Activated T-helper 2 cell treated with anti-CD3 and anti-CD28 coated beads, Interferon-gamma antibody, Interleukin-2, Interleukin-4, amounts not matched to agents 10 μg/mL and 5 μg/mL and 100 μg/mL, durations not matched to agents 14 hours and 24 hours and 36 hours (primary cell): ENCODE measurements around the gene KCNJ6. TPM values are rescaled to one million over a fixed set of nuclear protein-coding genes. Genes with fewer than 3 reads are reported as not detected.

Experiments used
- DNase-seq: peaks from one replicate; pipeline ENCODE4 v3.0.0; 2021; ENCODE audit warnings: low spot score
- H3K27ac Mint-ChIP-seq: one replicate; pipeline ENCODE4 v1.8.0; 2021; ENCODE audit warnings: mixed read lengths
- H3K27me3 Mint-ChIP-seq: one replicate; pipeline ENCODE4 v1.8.0; 2021; ENCODE audit warnings: low read depth, mixed read lengths
- H3K36me3 Mint-ChIP-seq: one replicate; pipeline ENCODE4 v1.8.0; 2021; ENCODE audit warnings: low read depth, mixed read lengths
- H3K4me1 Mint-ChIP-seq: one replicate; pipeline ENCODE4 v1.8.0; 2021; ENCODE audit warnings: low read depth, mixed read lengths
- H3K4me3 Mint-ChIP-seq: one replicate; pipeline ENCODE4 v1.8.0; 2021; ENCODE audit warnings: low read depth, mild to moderate bottlenecking, moderate library complexity, mixed read lengths
- H3K9me3 Mint-ChIP-seq: one replicate; pipeline ENCODE4 v1.8.0; 2021; ENCODE audit warnings: mixed read lengths
- intact Hi-C: fragments of 100-400 bp; cut with micrococcal nuclease; formaldehyde crosslinking; loops from one replicate; pipeline ENCODE4 v1.15.1; 2023
- total RNA-seq: library from RNA; stranded (reverse); gene quantifications from 2 replicates; pipeline ENCODE4 v1.2.3, GENCODE V29; 2022

The KCNJ6 gene
- total RNA-seq, 1 donor from 2014 or later = not detected

GRCh38 chr21:37821092-37821491 lies 95.2 kb downstream of the KCNJ6 start:
- Mint-ChIP-seq H3K4me1 (no peaks in the 10 kb centered on the region), H3K9me3 (no peaks in the 10 kb centered on the region), H3K36me3 (no peaks in the 10 kb centered on the region), H3K27me3 (peaks cover 2% of the 10 kb centered on the region), H3K4me3 (no peak overlapping the region), H3K27ac (no peak overlapping the region)
- intact Hi-C loops = no loop called here
- no peak for DNase-seq

- Mint-ChIP-seq H3K4me3 (no peak overlapping the region), H3K27me3 (peaks cover 2% of the 10 kb centered on the region), H3K9me3 (no peaks in the 10 kb centered on the region), H3K27ac (no peak overlapping the region), H3K36me3 (no peaks in the 10 kb centered on the region), H3K4me1 (no peaks in the 10 kb centered on the region)
- DNase-seq = no peak
- intact Hi-C loops = no loop called here
These were observed 96.9 kb downstream of the KCNJ6 start for GRCh38 chr21:37819372-37819771.

GRCh38 chr21:37817242-37817641 lies 99.0 kb downstream of the KCNJ6 start:
- H3K4me1 Mint-ChIP-seq = no peaks in the 10 kb centered on the region
- no peak overlapping the region for H3K4me3 Mint-ChIP-seq
- no peaks in the 10 kb centered on the region for H3K9me3 Mint-ChIP-seq
- DNase-seq = no peak
- H3K27me3 Mint-ChIP-seq = peaks cover 2% of the 10 kb centered on the region
- no peak overlapping the region for H3K27ac Mint-ChIP-seq
- no peaks in the 10 kb centered on the region for H3K36me3 Mint-ChIP-seq
- intact Hi-C loops = no loop called here

DNA sequence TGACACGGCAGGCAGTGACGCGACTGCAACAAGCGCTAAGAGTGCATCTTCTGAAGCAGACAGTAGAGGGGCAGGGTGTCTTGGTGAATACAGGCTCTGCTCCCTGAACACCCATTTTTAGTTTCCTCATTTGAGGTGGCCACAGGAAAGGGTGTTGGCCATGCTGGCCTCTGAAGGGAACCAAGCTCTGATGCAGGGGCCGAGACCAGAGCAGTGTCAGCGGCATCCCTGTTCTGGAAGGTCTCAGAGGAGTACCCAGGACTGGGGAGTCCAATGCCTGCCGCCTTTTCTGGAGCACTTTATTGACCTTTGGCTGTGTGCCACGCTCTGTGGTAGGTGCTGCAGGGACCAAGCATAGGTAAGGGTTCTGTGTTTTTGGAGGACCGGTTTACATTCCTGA lies 100.4 kb downstream of the KCNJ6 start:
- H3K9me3 Mint-ChIP-seq = peaks cover 7% of the 10 kb centered on the region
- no peak for DNase-seq
- H3K36me3 Mint-ChIP-seq = no peaks in the 10 kb centered on the region
- H3K4me3 Mint-ChIP-seq = no peak overlapping the region
- H3K27ac Mint-ChIP-seq = no peak overlapping the region
- intact Hi-C loops = no loop called here
- no peaks in the 10 kb centered on the region for H3K4me1 Mint-ChIP-seq
- H3K27me3 Mint-ChIP-seq = peaks cover 2% of the 10 kb centered on the region

- no peaks in the 10 kb centered on the region for H3K36me3 Mint-ChIP-seq
- H3K4me1 Mint-ChIP-seq = no peaks in the 10 kb centered on the region
- intact Hi-C loops = no loop called here
- no peak overlapping the region for H3K27ac Mint-ChIP-seq
- peaks cover 7% of the 10 kb centered on the region for H3K9me3 Mint-ChIP-seq
- H3K4me3 Mint-ChIP-seq = no peak overlapping the region
- no peak for DNase-seq
- no peaks in the 10 kb centered on the region for H3K27me3 Mint-ChIP-seq
These were observed 104.5 kb downstream of the KCNJ6 start for GRCh38 chr21:37811711-37812110.

DNA sequence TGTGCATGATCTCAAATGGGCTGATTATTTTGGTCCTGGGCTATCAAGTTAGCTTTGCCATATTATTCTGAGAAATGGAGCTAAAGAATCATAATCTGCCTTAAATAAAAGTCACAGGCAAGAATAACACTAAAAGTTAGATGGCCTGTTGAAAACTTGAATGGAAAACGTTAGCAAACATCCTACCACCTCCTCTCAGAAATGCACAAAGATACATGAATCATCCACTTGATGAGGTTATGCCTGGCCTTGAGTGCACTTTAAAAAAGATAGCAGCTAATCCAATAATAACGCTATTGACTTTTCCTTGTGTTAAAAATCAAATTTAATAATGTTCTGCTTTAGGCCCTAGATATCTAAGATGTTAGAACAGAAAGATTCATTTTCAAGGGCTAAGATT lies 108.0 kb downstream of the KCNJ6 start:
- Mint-ChIP-seq H3K9me3 (peaks cover 12% of the 10 kb centered on the region), H3K36me3 (no peaks in the 10 kb centered on the region), H3K4me3 (no peak overlapping the region), H3K27ac (no peak overlapping the region), H3K4me1 (no peaks in the 10 kb centered on the region), H3K27me3 (no peaks in the 10 kb centered on the region)
- intact Hi-C loops = no loop called here
- no peak for DNase-seq

GRCh38 chr21:37805266-37805665 lies 111.0 kb downstream of the KCNJ6 start:
- intact Hi-C loops = no loop called here
- Mint-ChIP-seq H3K4me1 (no peaks in the 10 kb centered on the region), H3K36me3 (no peaks in the 10 kb centered on the region), H3K4me3 (no peak overlapping the region), H3K27ac (no peak overlapping the region), H3K27me3 (no peaks in the 10 kb centered on the region), H3K9me3 (peaks cover 5% of the 10 kb centered on the region)
- DNase-seq = no peak

- Mint-ChIP-seq H3K9me3 (peaks cover 5% of the 10 kb centered on the region), H3K4me1 (no peaks in the 10 kb centered on the region), H3K36me3 (no peaks in the 10 kb centered on the region), H3K27ac (no peak overlapping the region), H3K4me3 (no peak overlapping the region), H3K27me3 (peaks cover 2% of the 10 kb centered on the region)
- no peak for DNase-seq
- intact Hi-C loops = no loop called here
These were observed 112.3 kb downstream of the KCNJ6 start for GRCh38 chr21:37804001-37804400.

DNA sequence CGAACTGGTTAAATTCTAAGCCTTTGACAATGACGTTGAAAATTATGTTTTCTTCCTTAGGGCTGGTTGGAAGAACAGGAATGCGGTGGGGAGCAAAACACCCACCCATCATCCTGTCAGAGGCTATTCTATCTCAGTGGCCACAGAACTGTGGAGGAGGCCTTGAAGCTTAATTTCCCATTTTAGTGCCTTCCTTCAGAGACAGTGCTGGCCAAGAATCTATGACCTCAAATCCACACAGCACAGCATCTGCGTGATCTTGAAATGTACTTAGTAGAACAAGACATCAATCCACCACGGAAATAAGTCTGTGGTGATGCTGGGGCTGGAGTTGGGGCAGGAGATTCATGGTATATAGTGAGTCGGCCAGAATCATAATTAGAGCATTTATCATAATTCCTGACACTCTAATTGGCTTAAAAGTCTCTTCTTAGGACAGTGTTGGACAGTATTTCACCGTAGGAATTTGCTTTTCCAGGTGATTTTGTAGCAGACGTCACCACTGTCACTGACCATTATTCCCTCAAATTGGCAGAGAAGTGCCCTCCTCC lies 113.1 kb downstream of the KCNJ6 start:
- Mint-ChIP-seq H3K4me3 (no peak overlapping the region), H3K27me3 (peaks cover 3% of the 10 kb centered on the region), H3K36me3 (no peaks in the 10 kb centered on the region), H3K9me3 (peaks cover 5% of the 10 kb centered on the region), H3K4me1 (no peaks in the 10 kb centered on the region), H3K27ac (no peak overlapping the region)
- intact Hi-C loops = no loop called here
- DNase-seq = no peak

DNA sequence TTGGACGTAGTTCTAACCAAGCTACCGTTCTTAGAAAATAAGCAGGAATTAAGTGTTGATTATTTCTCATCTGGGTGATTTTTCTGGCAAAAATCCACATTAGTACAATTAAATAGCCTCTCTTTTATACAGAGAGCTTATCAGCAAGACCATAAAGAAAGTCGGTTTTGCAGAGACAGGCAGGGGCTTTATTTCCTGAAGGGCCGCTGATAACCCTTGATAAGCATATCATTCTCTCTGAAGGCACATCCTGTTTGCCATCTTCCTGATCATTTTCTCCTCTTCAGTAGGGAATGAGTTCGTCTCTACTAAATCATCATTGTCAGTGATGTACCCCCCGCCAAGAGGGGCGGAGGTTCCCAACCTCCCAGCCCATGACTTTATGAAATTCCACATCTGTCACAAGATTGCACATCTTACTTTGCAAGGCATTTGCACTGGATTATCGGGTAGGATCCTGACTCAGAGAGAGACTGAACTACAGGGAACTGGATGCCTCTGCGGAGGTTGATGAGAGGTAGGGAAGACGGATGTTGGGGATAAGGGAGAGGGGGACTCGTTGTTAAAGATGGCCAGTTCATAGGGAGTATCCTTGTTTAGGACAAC lies 115.7 kb downstream of the KCNJ6 start:
- H3K36me3 Mint-ChIP-seq = no peaks in the 10 kb centered on the region
- intact Hi-C loops = no loop called here
- DNase-seq = no peak
- H3K4me1 Mint-ChIP-seq = no peaks in the 10 kb centered on the region
- peaks cover 3% of the 10 kb centered on the region for H3K27me3 Mint-ChIP-seq
- H3K27ac Mint-ChIP-seq = no peak overlapping the region
- H3K9me3 Mint-ChIP-seq = peaks cover 5% of the 10 kb centered on the region
- H3K4me3 Mint-ChIP-seq = no peak overlapping the region

- Mint-ChIP-seq H3K4me3 (no peak overlapping the region), H3K36me3 (no peaks in the 10 kb centered on the region), H3K27me3 (peaks cover 3% of the 10 kb centered on the region), H3K9me3 (peaks cover 5% of the 10 kb centered on the region), H3K27ac (no peak overlapping the region), H3K4me1 (no peaks in the 10 kb centered on the region)
- intact Hi-C loops = no loop called here
- DNase-seq = no peak
These were observed 116.2 kb downstream of the KCNJ6 start for GRCh38 chr21:37800057-37800455.

DNA sequence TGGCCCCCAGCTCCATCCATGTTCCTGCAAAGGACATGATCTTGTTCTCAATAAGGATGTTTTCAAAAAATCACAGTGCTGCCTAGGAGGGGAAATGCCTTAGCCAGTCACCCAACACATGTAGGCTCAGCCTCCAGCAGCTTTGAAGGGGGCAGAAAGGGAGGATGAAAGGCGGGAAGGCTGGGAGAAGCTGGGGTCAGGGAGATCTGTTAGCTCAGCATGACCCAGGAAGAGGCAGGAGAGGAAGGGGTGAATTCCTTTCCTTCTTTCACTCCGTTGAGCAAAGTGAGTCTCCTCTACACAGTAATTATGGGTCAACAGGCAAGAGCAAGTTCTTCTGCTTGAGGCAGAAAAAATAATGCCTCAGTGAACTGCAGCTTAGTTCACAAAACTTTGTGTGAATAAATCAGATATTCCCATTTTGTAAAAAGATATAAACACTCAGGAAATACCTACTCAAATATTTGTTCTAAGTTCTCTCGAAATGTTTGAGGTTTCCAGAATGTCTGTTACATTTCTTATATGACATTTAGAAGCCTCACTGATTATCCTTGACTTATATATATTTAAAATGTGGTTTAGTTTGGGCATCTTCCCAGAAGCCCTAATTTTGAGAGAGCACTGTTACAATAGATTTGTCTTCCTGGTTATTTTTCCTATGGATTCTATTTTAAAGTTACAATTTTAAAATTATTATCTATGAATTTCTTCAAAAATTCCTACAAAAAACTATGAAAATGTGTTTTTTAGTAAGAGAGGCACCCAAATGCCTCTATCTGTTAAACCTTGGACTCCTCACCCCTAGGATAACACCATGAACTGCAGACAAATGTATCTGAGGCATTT lies 116.8 kb downstream of the KCNJ6 start:
- DNase-seq = no peak
- H3K27ac Mint-ChIP-seq = no peak overlapping the region
- H3K4me1 Mint-ChIP-seq = no peaks in the 10 kb centered on the region
- intact Hi-C loops = no loop called here
- no peaks in the 10 kb centered on the region for H3K36me3 Mint-ChIP-seq
- H3K27me3 Mint-ChIP-seq = peaks cover 3% of the 10 kb centered on the region
- H3K4me3 Mint-ChIP-seq = no peak overlapping the region
- peaks cover under 1% of the 10 kb centered on the region for H3K9me3 Mint-ChIP-seq

GRCh38 chr21:37797403-37797802 lies 118.9 kb downstream of the KCNJ6 start:
- intact Hi-C loops = no loop called here
- Mint-ChIP-seq H3K27me3 (peaks cover 3% of the 10 kb centered on the region), H3K4me1 (peaks cover 4% of the 10 kb centered on the region), H3K27ac (no peak overlapping the region), H3K4me3 (no peak overlapping the region), H3K36me3 (no peaks in the 10 kb centered on the region), H3K9me3 (no peaks in the 10 kb centered on the region)
- no peak for DNase-seq
